ENCODE results near the gene PHLDB3. TPM values are rescaled to one million over a fixed set of nuclear protein-coding genes. Genes with fewer than 3 reads are reported as not detected.

PHLDB3 gene
- total and polyA plus RNA-seq, 2 of the 13 experiments (the other 11 are each of a cell fraction or from before 2014, with no cell fraction given) = 11.3 to 14.5 TPM

GRCh38 chr19:43526884-43527859 is 22.6 kb upstream of the PHLDB3 start, which contains the start of gene ETHE1 (continued):
- peak; percentile 42; the same call in 1 of the 2 replicates for TF ChIP-seq ZBTB25 (CRISPR knock-in tag; IDR thresholded peaks at IDR 0.05)
- no peak; the same call in 1 of the 2 replicates for TF ChIP-seq ZNF558 (CRISPR knock-in tag; IDR thresholded peaks at IDR 0.05; ENCODE audit: borderline replicate concordance)
- TF ChIP-seq GLI4 (CRISPR knock-in tag; IDR thresholded peaks at IDR 0.05; ENCODE audit: borderline replicate concordance) = 0 out of 2 replicates have a peak, but pooled peaks have one; percentile 58
- TF ChIP-seq ZNF275 (CRISPR knock-in tag; IDR thresholded peaks at IDR 0.05; ENCODE audit: borderline replicate concordance) = no peak
- TF ChIP-seq DRAP1 (CRISPR knock-in tag; IDR thresholded peaks at IDR 0.05) = peak; percentile 82
- peak; percentile 65; the same call in 1 of the 2 replicates for TF ChIP-seq YEATS2 (CRISPR knock-in tag; IDR thresholded peaks at IDR 0.05; ENCODE audit: borderline replicate concordance)
- TF ChIP-seq ARID5B (CRISPR knock-in tag; IDR thresholded peaks at IDR 0.05) = peak; percentile 41; the same call in 1 of the 2 replicates
- TF ChIP-seq ZNF276 (CRISPR knock-in tag; IDR thresholded peaks at IDR 0.05; ENCODE audit: low read depth) = peak; percentile 99
- TF ChIP-seq ZNF160 (CRISPR knock-in tag; IDR thresholded peaks at IDR 0.05) = peak; percentile 54; the same call in 1 of the 2 replicates
- TF ChIP-seq ZNF124 (CRISPR knock-in tag; IDR thresholded peaks at IDR 0.05) = 0 out of 2 replicates have a peak, but pooled peaks have one; percentile 47
- TF ChIP-seq TFAP4 (IDR thresholded peaks at IDR 0.05; ENCODE audit: borderline replicate concordance, low read depth) = peak; percentile 16; the same call in 1 of the 2 replicates
- 0 out of 2 replicates have a peak, but pooled peaks have one; percentile 20 for TF ChIP-seq ZFP37 (CRISPR knock-in tag; IDR thresholded peaks at IDR 0.05; ENCODE audit: borderline replicate concordance)
- no peak for TF ChIP-seq ZNF772 (CRISPR knock-in tag; IDR thresholded peaks at IDR 0.05)
- TF ChIP-seq POLR2AphosphoS2 (IDR thresholded peaks at IDR 0.05; ENCODE audit: low read depth, low read length) = no peak
- no peak for TF ChIP-seq E2F2 (CRISPR knock-in tag; IDR thresholded peaks at IDR 0.05; ENCODE audit: borderline replicate concordance)
